ENCODE results near the gene IQGAP1.
"Not testable (repeated sequence)": the region's sequence is repeated elsewhere in the genome, so short reads cannot be mapped to it uniquely, and the experiment has no call there.

Gene IQGAP1

DNA sequence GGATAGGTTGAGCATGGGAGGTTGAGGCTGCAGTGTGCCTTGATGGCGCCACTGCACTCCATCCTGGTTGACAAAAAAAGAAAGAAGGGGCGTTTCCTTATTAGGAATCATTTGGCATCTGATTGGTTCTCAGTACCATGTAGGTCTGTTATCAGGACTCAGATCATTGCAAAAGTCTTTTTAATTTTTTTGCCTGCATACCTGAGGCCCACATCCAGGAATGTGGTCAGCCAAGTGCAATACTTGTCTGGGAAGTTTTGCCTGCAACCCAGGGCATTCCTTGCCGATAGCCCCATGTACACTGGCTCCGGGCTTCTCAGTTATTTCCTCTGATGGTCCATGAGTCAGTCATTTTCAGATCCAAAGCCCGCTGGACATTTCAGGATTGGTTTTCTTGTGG, 91.6 kb downstream of the IQGAP1 start:
- no peak for DNase-seq (ENCODE audit: low read depth in 2 of 2, low spot score in 1 of 2)

DNA sequence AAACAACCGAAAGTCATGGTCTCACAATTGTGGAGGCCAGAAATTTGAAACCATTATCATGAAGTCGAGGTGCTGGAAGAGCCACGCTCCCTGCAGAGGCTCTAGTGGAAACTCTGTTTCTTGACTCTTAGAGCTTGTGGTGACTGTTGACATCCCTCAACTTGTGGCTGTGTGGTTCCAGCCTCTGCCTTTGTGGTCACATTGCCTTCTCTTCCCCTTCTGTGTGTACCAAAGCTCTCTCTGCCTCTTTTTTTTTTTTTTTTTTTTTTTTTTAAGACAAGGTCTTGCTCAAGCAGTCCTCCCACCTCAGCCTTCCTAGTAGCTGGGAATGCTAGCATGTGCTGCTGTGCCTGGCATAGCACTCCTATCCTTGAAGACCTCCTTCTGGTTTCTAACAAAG, 93.0 kb downstream of the IQGAP1 start:
- DNase-seq (ENCODE audit: low read depth in 2 of 2, low spot score in 1 of 2) = no peak

DNA sequence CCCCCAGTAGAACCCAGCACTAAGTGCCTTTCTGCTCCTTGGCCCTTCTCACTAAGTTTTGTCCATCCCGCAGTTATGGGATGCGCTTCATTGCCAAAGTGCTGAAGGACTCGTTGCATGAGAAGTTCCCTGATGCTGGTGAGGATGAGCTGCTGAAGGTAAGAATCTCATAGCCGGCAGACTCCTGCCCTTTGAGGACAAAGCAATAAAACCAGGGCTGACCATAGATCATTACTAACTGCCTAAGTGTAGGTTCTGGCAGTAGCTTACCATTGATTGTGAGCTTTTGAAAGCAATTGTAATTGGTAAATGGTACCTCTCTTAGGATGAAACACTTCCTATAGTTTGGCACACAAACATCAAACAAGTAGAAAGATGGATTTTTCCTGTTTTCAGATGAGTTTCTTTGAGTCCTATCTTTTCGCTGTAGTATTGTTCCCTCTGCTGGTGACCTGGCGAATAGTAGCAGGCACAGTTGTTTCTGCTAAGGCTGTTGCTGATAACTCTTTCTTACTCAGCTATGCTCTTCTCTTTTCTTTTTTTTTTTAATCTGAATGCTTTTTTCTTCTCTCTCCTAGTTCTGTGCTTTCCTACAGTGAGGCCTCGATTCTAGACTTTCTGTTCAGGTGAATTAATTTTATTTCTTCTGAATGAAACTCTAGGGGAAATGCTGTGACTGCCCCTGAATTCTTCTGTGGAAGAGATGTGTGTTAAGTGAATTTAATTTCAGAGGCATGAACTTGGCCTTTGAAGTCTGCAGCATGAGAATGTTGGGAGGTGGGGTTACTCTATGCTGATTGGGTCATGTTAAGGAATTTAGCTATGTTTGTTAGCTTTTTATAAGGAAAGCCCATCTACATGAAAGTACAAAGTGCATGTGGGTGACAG, 94.3 kb downstream of the IQGAP1 start:
- no peak for DNase-seq (ENCODE audit: low read depth in 2 of 2, low spot score in 1 of 2)

DNA sequence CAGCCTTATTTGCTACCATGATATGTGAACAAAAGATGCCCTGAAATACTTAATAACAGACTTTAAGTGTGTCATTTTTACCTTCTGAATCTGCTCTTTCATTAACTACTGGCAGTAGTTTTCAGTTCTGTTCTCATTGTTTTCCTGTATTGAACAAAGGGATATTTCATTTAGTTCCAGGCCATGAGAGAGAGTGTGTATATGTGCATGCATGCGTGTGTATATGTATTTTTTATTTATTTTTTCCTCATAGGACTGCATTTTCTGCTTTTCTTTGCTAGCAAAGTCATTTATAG, 94.9 kb downstream of the IQGAP1 start:
- no peak for DNase-seq (ENCODE audit: low read depth in 2 of 2, low spot score in 1 of 2)

DNA sequence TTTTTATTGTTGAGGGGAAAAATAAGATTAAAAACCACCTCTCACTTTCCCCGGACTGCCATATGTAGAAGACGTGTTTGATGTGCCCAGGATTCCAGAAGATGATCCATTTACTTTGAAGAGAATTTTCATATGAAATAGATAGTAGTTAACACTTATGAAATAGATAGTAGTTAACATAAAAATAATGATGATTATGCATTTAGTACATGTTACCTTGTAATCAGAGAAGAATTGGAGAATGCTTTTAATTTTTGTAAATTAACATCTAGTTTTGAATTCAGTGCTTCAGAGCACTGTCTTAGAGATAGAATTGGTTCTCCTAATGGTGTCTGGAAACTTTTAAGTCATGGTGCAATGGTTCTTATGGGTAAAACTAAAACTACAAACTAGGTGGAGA, 95.6 kb downstream of the IQGAP1 start:
- no peak for DNase-seq (ENCODE audit: low read depth in 2 of 2, low spot score in 1 of 2)

DNA sequence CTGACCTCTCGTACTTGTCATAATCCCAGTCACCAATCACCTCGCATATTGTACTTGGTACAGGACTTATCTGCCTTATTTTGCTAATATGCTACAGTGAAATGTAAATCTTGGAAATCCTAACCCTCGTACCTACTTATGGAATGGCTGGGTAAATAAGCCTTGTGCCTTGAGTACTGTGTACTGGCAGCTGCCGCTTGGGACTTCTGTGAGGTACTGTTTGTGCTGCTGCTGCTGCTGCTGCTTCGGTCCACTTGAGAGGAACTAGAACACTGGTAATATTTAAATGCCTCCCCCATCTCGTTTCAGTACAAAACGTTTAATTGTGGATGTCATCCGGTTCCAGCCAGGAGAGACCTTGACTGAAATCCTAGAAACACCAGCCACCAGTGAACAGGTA, 99.1 kb downstream of the IQGAP1 start:
- no peak for DNase-seq (ENCODE audit: low read depth in 2 of 2, low spot score in 1 of 2)

DNA sequence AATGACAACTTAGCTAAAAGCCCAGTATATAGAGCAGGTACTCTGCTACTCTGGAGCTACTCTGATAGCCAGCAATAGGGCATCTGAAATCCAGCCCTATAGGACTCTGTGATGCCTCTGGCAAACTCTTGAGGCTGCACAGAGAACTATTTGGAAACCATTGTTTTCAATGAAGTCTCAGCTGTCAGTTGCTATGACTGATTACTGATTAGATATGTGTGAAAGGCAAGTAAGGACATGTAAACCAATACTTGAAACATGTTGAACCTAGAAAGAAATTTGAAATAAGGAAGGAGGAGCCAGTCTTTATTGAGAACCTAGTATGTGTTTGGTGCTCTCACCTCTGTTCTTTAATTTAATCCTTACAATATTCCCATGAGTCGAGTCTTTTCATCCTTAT, 101.5 kb downstream of the IQGAP1 start:
- no peak for DNase-seq (ENCODE audit: low read depth in 2 of 2, low spot score in 1 of 2)

DNA sequence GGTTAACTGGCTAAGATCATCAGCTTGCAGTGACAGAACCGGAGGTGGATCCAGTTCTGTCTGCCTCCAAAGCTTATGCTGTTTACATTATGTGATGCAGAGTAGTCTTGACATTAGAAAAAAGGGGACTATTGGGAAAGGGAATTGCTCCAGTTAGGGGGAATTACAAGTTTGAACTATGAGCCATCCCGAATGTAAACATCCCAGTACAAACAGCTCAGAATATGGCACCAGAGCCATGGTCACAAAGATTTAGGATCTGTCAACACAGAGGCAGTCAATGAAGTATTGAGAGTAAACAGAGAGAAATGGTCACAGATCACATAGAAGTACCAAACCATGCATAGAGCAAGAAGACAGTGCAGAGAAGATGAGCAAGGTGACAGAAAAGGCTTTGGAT, 101.9 kb downstream of the IQGAP1 start:
- DNase-seq (ENCODE audit: low read depth in 2 of 2, low spot score in 1 of 2) = no peak

DNA sequence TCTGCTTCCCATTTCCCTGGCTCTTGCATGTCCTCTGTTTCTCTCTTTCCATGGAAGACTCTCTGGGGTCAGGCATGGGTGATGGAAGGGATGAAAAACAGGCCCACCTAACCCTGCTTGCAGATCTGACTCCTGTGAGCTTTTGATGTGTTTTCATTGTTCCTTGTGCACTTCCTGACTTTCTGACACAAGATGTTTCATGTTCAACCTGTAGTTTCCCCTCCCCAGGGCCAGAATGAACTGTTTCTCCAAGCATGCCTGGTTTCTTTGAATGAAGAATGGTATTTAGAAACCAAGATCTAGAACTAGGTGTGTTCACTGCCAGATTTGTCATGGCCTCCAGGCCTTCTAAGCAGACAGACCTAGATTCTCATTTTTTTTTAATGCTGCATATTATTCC, 105.6 kb downstream of the IQGAP1 start:
- no peak for DNase-seq (ENCODE audit: low read depth in 2 of 2, low spot score in 1 of 2)

DNA sequence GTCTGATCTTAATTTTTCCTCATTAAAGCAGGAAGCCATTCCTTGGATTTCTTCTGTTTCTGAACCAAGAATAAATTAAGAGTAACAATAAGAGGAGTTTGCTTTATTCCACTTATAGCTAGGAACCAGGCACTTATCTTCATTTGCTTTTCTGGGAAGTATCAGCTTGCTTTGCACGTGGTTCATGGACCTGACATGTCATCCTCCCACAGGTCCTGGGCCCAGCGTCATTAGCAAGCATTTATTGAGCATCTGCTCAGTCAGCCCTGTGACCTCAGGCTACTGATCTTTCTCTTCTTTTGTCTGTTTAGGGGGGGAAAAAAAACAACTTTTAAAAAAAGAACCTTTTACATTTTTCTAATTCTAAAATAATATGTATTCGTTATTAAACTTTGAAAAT, 107.0 kb downstream of the IQGAP1 start:
- DNase-seq (ENCODE audit: low read depth in 2 of 2, low spot score in 1 of 2) = no peak

DNA sequence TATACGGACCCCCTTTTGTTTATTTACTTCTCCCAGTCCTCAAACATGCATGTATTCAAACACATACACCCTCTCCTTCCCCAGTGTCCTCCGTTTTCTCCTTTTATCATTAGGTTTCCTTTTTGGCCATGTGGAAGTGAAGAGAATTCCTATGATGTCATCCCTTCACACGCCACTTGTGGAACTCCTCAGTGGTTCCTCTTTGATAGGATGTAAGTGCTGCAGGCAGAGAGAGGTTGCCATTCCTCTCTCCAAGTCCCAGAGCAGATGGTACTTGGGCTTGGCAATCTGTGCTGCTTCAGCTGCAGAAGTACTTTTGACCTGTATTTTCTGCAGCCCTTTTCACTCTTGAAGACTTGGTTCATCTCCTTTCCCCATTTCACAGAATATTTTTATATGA, 108.7 kb downstream of the IQGAP1 start:
- no peak for DNase-seq (ENCODE audit: low read depth in 2 of 2, low spot score in 1 of 2)

DNA sequence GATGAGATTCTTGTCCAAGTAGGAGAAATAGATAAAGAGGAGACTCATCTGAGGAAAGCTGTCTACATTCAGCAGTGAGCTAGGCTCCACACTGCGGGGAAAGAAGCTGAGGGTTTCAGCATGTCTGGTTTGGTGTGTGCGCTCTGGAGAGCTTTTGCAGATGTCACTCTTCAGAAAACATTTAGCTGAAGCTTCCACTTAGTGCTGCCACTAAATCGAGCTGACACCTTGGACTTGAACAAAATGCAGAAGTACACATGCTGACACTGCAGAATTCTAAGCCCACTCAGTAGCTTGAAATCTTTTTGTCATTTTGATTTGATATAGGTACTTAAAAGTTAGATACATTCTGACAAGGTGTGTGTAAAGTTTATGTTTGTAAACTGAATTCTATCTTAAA, 109.3 kb downstream of the IQGAP1 start:
- DNase-seq (ENCODE audit: low read depth in 2 of 2, low spot score in 1 of 2) = no peak

DNA sequence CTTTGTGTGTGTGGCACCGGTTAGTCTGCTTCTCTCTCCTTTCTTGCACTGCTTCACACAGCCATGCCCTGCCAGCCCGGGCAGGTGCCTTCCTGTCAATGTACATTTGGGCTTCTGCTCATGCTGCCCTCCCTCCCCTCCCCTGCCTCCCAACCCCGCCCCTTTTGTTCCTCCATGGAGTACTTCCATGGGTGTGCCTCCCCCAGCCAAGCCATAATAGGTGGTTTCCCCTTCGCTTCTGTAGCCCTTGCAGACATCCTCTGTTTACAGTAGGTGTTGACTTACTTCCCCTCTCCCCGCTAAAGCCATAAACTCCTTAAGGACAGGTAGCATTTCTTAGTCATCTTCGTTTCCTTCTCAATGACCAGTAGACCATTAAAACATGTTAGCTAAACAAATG, 109.9 kb downstream of the IQGAP1 start:
- no peak for DNase-seq (ENCODE audit: low read depth in 2 of 2, low spot score in 1 of 2)

DNA sequence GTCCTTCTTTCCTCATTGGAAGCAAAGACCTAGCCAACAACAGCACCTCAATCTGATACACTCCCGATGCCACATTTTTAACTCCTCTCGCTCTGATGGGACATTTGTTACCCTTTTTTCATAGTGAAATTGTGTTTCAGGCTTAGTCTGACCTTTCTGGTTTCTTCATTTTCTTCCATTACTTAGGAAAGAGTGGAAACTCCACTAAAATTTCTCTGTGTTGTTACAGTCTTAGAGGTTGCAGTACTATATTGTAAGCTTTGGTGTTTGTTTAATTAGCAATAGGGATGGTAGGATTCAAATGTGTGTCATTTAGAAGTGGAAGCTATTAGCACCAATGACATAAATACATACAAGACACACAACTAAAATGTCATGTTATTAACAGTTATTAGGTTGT, 112.1 kb downstream of the IQGAP1 start:
- no peak for DNase-seq (ENCODE audit: low read depth in 2 of 2, low spot score in 1 of 2)

DNA sequence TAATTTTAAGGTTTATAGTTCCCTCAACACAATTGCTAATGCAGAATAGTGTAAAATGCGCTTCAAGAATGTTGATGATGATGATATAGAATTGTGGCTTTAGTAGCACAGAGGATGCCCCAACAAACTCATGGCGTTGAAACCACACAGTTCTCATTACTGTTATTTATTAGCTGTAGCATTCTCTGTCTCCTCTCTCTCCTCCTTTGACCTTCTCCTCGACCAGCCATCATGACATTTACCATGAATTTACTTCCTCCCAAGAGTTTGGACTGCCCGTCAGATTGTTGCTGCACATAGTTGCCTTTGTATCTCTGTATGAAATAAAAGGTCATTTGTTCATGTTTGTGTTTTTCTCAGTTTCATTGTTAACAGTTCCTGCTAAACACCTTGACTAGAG, 113.9 kb downstream of the IQGAP1 start:
- DNase-seq (ENCODE audit: low read depth in 2 of 2, low spot score in 1 of 2) = no peak

DNA sequence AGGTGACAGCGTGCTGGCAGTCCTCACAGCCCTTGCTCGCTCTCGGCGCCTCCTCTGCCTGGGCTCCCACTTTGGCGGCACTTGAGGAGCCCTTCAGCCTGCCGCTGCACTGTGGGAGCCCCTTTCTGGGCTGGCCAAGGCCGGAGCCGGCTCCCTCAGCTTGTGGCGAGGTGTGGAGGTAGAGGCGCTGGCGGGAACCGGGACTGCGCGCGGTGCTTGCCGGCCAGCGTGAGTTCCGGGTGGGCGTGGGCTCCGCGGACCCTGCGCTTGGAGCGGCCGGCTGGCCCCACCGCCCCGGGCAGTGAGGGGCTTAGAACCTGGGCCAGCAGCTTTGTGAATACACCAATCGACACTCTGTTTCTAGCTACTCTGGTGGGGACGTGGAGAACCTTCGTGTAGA, 122.7 kb downstream of the IQGAP1 start:
- DNase-seq (ENCODE audit: low read depth in 2 of 2, low spot score in 1 of 2) = not testable (repeated sequence)

DNA sequence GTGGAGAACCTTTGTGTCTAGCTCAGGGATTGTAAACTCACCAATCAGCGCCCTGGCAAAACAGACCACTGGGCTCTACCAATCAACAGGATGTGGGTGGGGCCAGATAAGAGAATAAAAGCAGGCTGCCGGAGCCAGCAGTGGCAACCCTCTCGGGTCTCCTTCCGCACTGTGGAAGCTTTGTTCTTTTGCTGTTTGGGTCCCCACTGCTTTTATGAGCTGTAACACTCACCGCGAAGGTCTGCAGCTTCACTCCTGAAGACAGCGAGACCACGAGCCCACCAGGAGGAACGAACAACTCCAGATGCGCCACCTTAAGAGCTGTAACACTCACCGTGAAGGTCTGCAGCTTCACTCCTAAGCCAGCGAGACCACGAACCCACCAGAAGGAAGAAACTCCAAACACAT, 123.2 kb downstream of the IQGAP1 start:
- not testable (repeated sequence) for DNase-seq (ENCODE audit: low read depth in 2 of 2, low spot score in 1 of 2)

DNA sequence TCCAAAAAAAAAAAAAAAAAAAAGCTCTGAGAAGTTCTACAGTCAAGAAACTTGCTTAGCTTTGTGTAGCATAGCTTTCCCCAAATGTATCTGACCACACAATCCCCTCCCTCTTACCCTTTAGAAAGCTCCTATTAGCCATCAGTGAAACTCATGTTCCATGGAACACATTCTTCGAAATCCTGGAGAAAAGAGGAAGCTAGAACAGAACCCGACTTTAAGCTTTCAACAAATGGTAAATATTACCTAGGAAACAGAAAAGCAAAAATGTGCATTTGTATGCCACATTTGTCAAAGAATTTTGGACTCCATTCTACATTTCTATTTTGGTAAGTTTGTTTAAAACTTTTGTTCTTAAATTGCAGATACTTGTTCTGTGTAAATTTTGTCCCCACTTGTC, 124.2 kb downstream of the IQGAP1 start:
- no peak for DNase-seq (ENCODE audit: low read depth in 2 of 2, low spot score in 1 of 2)

DNA sequence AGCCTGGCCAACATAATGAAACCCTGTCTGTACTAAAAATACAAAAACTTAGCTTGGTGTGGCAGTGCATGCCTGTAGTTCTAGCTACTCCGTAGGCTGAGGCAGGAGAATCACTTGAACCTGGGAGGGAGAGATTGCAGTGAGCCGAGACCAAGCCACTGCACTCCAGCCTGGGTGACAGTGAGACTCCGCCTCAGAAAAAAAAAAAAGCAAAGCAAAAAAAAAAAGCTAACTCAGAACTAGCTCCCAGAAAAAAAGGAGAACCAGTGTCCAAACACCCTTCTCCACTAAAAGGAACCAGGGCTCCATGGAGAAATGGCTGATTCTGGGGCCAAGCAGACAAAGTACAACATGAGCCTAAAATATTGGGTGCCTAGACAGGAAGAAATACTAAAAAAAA, 124.9 kb downstream of the IQGAP1 start:
- DNase-seq (ENCODE audit: low read depth in 2 of 2, low spot score in 1 of 2) = no peak

DNA sequence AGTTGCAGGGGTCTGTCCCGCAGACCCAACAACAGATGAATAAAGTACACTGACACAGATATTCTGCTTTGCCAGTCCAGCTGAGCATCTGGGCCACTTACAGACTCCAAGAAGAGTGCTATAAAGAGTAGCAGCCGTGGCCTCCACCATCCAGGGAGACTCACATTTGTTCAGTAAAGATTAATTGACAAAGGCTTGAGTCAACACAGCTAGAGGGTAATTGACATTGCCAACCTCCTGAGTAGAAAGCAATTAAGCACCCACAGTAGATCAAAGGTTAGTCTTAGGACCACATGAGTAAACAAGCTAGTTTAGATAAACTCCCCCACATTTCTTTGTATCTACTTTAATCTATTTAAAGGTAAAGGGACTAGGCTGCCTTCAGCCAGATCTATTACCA, 125.4 kb downstream of the IQGAP1 start:
- DNase-seq (ENCODE audit: low read depth in 2 of 2, low spot score in 1 of 2) = no peak

DNA sequence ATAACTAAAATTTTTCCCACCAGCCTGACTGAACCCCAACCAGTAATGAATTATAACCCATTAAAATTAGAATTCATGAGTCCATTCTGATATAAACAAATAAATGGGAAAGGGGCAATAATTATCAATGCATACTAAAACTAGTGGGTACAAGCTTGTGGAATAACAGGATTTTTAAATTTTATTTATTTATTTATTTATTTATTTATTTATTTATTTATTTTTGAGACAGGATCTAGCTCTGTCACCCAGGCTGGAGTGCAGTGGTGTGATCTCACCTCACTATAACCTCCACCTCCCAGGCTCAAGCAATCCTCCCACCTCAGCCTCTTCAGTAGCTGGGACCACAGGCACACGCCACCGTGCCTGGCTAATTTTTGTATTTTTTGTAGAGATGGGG, 125.9 kb downstream of the IQGAP1 start:
- DNase-seq (ENCODE audit: low read depth in 2 of 2, low spot score in 1 of 2) = not testable (repeated sequence)

DNA sequence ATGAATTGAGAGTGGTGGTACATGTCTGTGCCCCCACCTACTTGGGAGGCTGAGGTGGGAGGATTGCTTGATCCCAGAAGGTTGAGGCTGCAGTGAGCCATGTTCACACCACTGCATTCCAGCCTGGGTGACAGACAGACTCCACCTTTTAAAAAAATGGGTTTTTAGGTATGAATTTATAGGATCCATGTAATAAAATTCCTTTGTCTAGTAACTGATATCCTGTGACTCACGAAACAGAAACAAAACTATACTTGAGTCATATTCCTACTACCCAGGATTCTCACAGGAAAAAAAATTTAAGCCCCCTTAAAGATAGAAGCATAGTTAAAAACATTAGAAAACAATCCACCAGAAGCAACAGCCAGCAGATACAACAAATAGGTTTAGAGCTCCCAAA, 131.6 kb downstream of the IQGAP1 start:
- DNase-seq (ENCODE audit: low read depth in 2 of 2, low spot score in 1 of 2) = no peak

DNA sequence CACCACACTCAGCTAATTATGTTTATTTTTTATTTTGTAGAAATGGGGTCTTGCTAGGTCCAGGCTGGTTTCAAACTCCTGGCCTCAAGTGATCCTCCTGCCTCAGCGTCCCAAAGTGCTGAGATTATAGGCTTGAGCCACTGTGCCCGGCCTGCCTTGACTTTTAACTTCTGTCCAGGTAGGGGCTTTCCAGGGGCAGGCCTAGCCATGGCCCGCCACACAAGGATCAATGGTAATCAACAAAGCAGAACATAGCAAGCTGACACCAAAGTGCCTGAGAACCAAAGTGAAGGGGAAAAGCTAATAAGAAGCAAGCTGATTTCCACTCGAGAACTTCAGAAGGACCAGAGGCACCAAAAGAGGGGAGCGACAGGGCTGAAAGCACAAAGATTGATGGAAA, 132.3 kb downstream of the IQGAP1 start:
- no peak for DNase-seq (ENCODE audit: low read depth in 2 of 2, low spot score in 1 of 2)

DNA sequence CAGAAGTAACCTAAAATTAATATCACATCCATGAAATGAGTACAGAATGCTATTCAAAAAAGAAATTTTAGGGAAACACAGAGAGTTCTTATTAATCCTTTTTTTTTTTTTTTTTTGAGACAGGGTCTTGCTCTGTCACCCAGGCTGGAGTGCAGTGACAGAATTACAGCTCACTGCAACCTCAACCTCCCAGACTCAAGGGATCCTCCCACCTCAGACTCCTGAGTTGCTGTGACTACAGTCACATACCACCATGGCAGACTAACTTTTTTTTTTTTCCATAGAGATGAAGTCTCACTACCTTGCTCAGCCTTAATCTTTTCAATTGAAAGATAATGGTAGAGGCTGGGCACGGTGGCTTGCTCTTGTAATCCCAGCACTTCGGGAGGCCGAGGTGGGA, 135.3 kb downstream of the IQGAP1 start:
- no peak for DNase-seq (ENCODE audit: low read depth in 2 of 2, low spot score in 1 of 2)
